IMR-90 (cell line): ENCODE measurements around the gene CIBAR2.

Experiments used
- FOS ChIP-seq: fragments of 150-350 bp; IDR thresholded peaks from 2 replicates; pipeline ENCODE4 v1.6.1; 2016; ENCODE audit warnings: low read depth, low read length
- MAFK ChIP-seq: IDR thresholded peaks from 2 replicates; pipeline ENCODE4 v1.6.1; 2012; ENCODE audit warnings: low read depth, low read length, improper control_type of control experiment
- POLR2A ChIP-seq: IDR thresholded peaks from 2 replicates; pipeline ENCODE4 v1.6.1; 2012; ENCODE audit warnings: mild to moderate bottlenecking, low read depth, low read length
- RAD21 ChIP-seq: IDR thresholded peaks from 2 replicates; pipeline ENCODE4 v1.6.1; 2012; ENCODE audit warnings: low read length, improper control_type of control experiment
- RFX5 ChIP-seq: IDR thresholded peaks from 2 replicates; pipeline ENCODE4 v1.8.0; 2012; ENCODE audit warnings: low read depth, mild to moderate bottlenecking, low read length, moderate library complexity
- TF ChIP-seq, protein P1 (sequence below): conservative IDR thresholded peaks from 2 replicates; pipeline ENCODE4 v1.5.1; 2012; ENCODE audit warnings: mild to moderate bottlenecking, low read depth, low read length, improper control_type of control experiment

DNA sequence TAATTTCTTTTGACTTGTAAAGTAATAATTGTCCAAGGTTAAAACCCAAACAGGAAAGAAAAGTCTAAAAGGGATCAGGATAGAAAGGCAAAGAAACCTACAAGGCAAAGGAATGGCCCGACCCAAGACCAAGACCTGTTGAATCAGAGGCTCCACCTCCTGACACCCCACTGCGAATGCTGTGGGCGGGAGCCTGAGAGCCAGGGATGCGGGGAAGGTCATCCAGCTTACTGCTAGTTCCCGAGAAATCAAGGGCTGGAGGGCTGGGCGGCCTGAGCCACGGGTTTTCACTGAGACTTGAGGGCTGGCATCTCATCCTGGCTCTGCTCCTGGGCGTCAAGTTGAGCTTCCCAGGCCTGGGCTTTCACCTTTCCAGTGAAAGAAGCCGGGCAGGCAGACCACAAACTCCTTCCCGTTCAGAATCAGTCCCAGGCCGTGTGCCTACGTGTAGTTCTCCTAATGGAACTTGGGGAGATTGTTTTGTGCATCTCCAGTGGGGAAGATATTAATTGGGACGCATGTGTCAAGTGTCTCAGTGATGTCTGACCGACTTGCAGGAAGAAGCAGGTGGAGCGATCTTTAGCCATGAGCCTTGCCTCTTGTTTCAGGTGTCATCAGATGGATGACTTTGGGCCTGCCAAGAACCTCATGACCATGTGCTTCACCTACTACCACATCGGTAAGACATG lies 36.9 kb downstream of the CIBAR2 start:
- TF ChIP-seq, protein P1, sequence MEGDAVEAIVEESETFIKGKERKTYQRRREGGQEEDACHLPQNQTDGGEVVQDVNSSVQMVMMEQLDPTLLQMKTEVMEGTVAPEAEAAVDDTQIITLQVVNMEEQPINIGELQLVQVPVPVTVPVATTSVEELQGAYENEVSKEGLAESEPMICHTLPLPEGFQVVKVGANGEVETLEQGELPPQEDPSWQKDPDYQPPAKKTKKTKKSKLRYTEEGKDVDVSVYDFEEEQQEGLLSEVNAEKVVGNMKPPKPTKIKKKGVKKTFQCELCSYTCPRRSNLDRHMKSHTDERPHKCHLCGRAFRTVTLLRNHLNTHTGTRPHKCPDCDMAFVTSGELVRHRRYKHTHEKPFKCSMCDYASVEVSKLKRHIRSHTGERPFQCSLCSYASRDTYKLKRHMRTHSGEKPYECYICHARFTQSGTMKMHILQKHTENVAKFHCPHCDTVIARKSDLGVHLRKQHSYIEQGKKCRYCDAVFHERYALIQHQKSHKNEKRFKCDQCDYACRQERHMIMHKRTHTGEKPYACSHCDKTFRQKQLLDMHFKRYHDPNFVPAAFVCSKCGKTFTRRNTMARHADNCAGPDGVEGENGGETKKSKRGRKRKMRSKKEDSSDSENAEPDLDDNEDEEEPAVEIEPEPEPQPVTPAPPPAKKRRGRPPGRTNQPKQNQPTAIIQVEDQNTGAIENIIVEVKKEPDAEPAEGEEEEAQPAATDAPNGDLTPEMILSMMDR, result no peak
- no peak for TF ChIP-seq FOS
- no peak for TF ChIP-seq POLR2A
- no peak for TF ChIP-seq RAD21
- no peak for TF ChIP-seq RFX5
- no peak for TF ChIP-seq MAFK
